ENCODE results near the gene GPR15LG. TPM values are rescaled to one million over a fixed set of nuclear protein-coding genes. Genes with fewer than 3 reads are reported as not detected.

GPR15LG gene
- total RNA-seq, 1 donor from 2014 or later = 0.70 TPM

DNA sequence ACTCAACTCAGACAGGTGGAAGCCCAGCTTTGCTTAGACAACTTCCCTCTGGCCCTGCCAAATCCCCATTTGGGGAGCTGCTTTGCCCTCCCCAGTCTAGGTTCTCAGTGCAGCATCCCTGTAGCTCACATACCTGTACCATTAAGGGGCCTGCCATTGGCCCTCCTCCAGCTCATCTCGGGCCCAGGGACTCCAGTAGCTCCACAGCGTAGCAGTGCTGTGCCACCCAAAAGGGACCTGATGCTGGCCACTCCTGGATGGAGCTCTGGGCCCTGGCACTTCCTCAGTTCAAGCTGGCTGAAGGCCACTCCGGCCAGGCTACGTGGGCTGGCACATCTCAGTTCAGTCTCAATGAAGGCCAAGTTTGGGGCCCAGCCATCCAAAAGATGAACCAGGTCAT lies 60.3 kb downstream of the GPR15LG start:
- no peaks in the 10 kb centered on the region for H3K4me1 Mint-ChIP-seq (ENCODE audit: unreplicated experiment)
- no peak overlapping the region for H3K27ac Mint-ChIP-seq
- TF ChIP-seq, protein P1, sequence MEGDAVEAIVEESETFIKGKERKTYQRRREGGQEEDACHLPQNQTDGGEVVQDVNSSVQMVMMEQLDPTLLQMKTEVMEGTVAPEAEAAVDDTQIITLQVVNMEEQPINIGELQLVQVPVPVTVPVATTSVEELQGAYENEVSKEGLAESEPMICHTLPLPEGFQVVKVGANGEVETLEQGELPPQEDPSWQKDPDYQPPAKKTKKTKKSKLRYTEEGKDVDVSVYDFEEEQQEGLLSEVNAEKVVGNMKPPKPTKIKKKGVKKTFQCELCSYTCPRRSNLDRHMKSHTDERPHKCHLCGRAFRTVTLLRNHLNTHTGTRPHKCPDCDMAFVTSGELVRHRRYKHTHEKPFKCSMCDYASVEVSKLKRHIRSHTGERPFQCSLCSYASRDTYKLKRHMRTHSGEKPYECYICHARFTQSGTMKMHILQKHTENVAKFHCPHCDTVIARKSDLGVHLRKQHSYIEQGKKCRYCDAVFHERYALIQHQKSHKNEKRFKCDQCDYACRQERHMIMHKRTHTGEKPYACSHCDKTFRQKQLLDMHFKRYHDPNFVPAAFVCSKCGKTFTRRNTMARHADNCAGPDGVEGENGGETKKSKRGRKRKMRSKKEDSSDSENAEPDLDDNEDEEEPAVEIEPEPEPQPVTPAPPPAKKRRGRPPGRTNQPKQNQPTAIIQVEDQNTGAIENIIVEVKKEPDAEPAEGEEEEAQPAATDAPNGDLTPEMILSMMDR (conservative IDR thresholded peaks at IDR 0.05) = no peak
- H3K27me3 Mint-ChIP-seq = peaks cover 45% of the 10 kb centered on the region
- H3K9me3 Mint-ChIP-seq = no peaks in the 10 kb centered on the region
- no peaks in the 10 kb centered on the region for H3K36me3 Mint-ChIP-seq
- DNase-seq (ENCODE audit: extremely low spot score, unreplicated experiment) = no peak
- H3K4me3 Mint-ChIP-seq = no peak overlapping the region

- Mint-ChIP-seq H3K27me3 (peaks cover 45% of the 10 kb centered on the region), H3K36me3 (no peaks in the 10 kb centered on the region), H3K27ac (no peak overlapping the region), H3K4me3 (no peak overlapping the region), H3K4me1 (ENCODE audit: unreplicated experiment) (no peaks in the 10 kb centered on the region), H3K9me3 (no peaks in the 10 kb centered on the region)
- no peak for DNase-seq (ENCODE audit: extremely low spot score, unreplicated experiment)
- TF ChIP-seq, protein P1 (conservative IDR thresholded peaks at IDR 0.05) = no peak
Observed at GRCh38 chr10:84234479-84234878, 60.9 kb downstream of the GPR15LG start.

Other genes with a start within 250 kb of the GPR15LG start
- gene GHITM, start 34.3 kb upstream of the GPR15LG start, total RNA-seq (ENCODE audit: low replicate concordance) = 114 and 135 TPM in 2 replicates
- 0.41 and 0.93 TPM in 2 replicates for gene CDHR1, start 20.7 kb downstream of the GPR15LG start, total RNA-seq (ENCODE audit: low replicate concordance)
- gene LRIT2, start 51.7 kb downstream of the GPR15LG start, total RNA-seq (ENCODE audit: low replicate concordance) = not detected in 2 replicates
- gene LRIT1, start 67.7 kb downstream of the GPR15LG start, total RNA-seq (ENCODE audit: low replicate concordance) = not detected in 2 replicates
- gene RGR, start 71.3 kb downstream of the GPR15LG start, total RNA-seq (ENCODE audit: low replicate concordance) = not detected in 2 replicates
- gene CCSER2, start 154.8 kb downstream of the GPR15LG start, total RNA-seq (ENCODE audit: low replicate concordance) = 43.9 and 85.8 TPM in 2 replicates